Body of pancreas (tissue), 4 donors: ENCODE results near the gene UBE2C. TPM values are rescaled to one million over a fixed set of nuclear protein-coding genes. Genes with fewer than 3 reads are reported as not detected.

Experiments used
- ATAC-seq: fragments of 150-250 bp; one replicate; pipeline ENCODE4 v1.9.1; 2016
- DNase-seq, 4 donors: peaks; one replicate each; pipeline ENCODE4 v3.0.0-alpha.2; 2019
- H3K27ac ChIP-seq, 4 donors: fragments of 200-600 bp; sonication (generic); 1 replicate in 3 of 4; 2 replicates in 1 of 4; pipeline versions ENCODE4 v1.5.1 to v1.6.1; 2016 to 2019; ENCODE audit warnings: mild to moderate bottlenecking in 1 of 4, mixed read lengths in 1 of 4, moderate library complexity in 1 of 4
- H3K27me3 ChIP-seq, 2 donors: fragments of 200-600 bp; sonication (generic); one replicate each; pipeline ENCODE4 v1.6.0; 2016; ENCODE audit warnings: mild to moderate bottlenecking in 1 of 2
- H3K36me3 ChIP-seq, 2 donors: fragments of 200-600 bp; sonication (generic); replicated peaks in 1 of 2; 2 replicates each; pipeline ENCODE4 v1.5.1; 2016; ENCODE audit warnings: low read depth in 2 of 2; ENCODE audit not compliant: insufficient read depth in 1 of 2
- H3K4me1 ChIP-seq: fragments of 200-600 bp; sonication (generic); one replicate; pipeline ENCODE4 v1.6.0; 2016
- H3K4me3 ChIP-seq, 2 donors: fragments of 200-600 bp; sonication (generic); 1 replicate in 1 of 2; 2 replicates in 1 of 2; pipeline ENCODE4 v1.5.1; 2016 to 2019
- H3K9me3 ChIP-seq, 3 donors: fragments of 200-600 bp; sonication (generic); 1 replicate in 2 of 3; 2 replicates in 1 of 3; pipeline ENCODE4 v1.5.1; 2016
- POLR2A ChIP-seq, 3 donors: fragments of 450-650 bp; IDR thresholded peaks; one replicate each; pipeline ENCODE4 v1.6.1; 2016; ENCODE audit warnings: antibody characterized with exemption in 3 of 3, mild to moderate bottlenecking in 2 of 3
- WGBS, 2 donors: methylation state at CpG; one replicate each; pipeline ENCODE4 v1.1.5; 2017; 5-methylcytosine and 5-hydroxymethylcytosine counted together
- intact Hi-C: fragments of 100-400 bp; cut with DNase I; formaldehyde crosslinking; loops from one replicate; pipeline ENCODE4 v1.15.1; 2023
- total RNA-seq, 2 donors: library from RNA; depleted of rRNA; stranded (reverse); fragments of >200 nt; gene quantifications; one replicate each; pipeline ENCODE4 v1.1.0, GENCODE V29; 2016
- TF ChIP-seq, protein P1 (sequence below), 7 experiments: fragments of 450-650 bp in 4 of 7; fragments of 200-600 bp in 3 of 7; sonication (generic) in 3 of 7; IDR thresholded peaks; one replicate each; pipeline ENCODE4 v1.5.1; 2016 to 2019; ENCODE audit warnings: antibody characterized with exemption in 7 of 7

The UBE2C gene
- total RNA-seq, 2 donors from 2014 or later = not detected

DNA sequence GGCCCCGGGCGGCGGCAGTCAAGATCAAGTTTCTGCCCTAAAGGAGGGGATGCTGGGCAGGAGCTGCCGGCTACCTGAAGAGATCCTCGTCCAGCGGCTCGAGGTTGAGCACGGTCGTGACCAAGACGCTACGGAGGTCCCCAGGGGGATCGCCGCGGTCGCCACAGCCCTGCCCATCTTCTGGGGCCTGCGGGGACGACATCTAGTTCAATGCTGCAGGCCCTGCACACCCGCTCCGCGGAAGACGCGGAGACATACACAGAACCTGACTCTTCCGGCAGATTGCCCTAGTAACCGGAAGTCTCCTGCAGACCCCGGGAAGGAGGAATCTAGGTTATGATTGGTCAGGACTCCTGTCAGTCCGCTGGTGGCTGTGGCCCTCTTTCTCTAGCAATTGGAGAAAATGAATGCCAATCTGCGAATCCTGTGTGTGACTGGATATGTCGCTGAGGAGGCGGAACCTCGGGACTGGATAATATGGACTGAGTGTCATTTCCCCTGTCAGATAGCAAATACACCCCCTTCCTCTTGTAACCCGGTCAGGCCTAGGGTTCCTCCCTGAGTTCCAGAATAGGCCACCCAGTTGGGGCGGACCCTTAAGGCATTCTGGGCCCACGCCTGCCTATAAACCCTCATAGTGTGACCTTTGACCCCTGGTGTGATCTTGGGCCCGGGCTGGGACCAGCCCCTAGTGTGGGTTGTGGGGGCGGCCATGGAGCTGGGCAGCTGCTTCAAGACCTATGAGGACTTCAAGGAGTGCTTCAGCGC lies 44.9 kb downstream of the UBE2C start, which contains the start of the genes ACOT8 and ZSWIM3:
TSS of gene ACOT8 (minus strand) at position 279 of the 768 bp plus-strand sequence. CDS start at position 202, 77 bp downstream.
TSS of gene ZSWIM3 (plus strand) at position 501 of the 768 bp plus-strand sequence. CDS start at position 713, 212 bp downstream.
- peaks cover 32% of the 10 kb centered on the region for H3K4me1 ChIP-seq
- peak; percentile 50 to 81 (median 80) for TF ChIP-seq POLR2A (IDR thresholded peaks at IDR 0.05)
- TF ChIP-seq, protein P1, sequence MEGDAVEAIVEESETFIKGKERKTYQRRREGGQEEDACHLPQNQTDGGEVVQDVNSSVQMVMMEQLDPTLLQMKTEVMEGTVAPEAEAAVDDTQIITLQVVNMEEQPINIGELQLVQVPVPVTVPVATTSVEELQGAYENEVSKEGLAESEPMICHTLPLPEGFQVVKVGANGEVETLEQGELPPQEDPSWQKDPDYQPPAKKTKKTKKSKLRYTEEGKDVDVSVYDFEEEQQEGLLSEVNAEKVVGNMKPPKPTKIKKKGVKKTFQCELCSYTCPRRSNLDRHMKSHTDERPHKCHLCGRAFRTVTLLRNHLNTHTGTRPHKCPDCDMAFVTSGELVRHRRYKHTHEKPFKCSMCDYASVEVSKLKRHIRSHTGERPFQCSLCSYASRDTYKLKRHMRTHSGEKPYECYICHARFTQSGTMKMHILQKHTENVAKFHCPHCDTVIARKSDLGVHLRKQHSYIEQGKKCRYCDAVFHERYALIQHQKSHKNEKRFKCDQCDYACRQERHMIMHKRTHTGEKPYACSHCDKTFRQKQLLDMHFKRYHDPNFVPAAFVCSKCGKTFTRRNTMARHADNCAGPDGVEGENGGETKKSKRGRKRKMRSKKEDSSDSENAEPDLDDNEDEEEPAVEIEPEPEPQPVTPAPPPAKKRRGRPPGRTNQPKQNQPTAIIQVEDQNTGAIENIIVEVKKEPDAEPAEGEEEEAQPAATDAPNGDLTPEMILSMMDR (IDR thresholded peaks at IDR 0.05) = no peak
- ATAC-seq (peak; percentile 100), DNase-seq (peak; percentile 96 to 100 (median 98))
- intact Hi-C loops = no loop called here
- H3K27me3 ChIP-seq = no peaks in the 10 kb centered on the region
- H3K4me3 ChIP-seq = peak within 1 kb of the TSS; percentile 30 to 73
- H3K36me3 ChIP-seq = no peaks in the 10 kb centered on the region
- 0 to 1% methylated on average over 14 to 35 of the region's 36 CpGs for WGBS, 2 donors
- peak within 1 kb of the TSS; percentile 52 to 80 (median 70) for H3K27ac ChIP-seq
- no peaks in the 10 kb centered on the region for H3K9me3 ChIP-seq

DNA sequence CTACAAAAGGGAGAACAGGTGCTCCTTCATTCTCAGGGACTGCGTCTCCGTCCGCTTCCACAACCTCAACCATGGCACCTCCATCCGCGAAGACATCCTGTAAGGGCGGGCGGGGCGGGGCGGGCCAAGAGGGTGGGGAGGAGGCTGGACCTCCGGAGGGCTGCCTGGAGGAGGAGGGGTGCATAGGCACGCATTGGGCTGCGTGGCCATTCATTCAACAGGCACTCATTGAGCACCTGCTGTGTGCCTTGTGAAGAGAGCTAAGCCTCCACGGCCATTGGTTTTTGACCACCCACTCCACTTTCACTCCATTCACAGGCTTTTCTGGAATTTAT lies 45.4 kb downstream of the UBE2C start:
- H3K9me3 ChIP-seq = no peaks in the 10 kb centered on the region
- peak overlapping the region; percentile 52 to 80 (median 70) for H3K27ac ChIP-seq
- peaks cover 32% of the 10 kb centered on the region for H3K4me1 ChIP-seq
- no peaks in the 10 kb centered on the region for H3K36me3 ChIP-seq
- no peak for DNase-seq
- no peaks in the 10 kb centered on the region for H3K27me3 ChIP-seq
- no peak for ATAC-seq
- 16 to 23% methylated on average over 9 to 13 of the region's 13 CpGs for WGBS, 2 donors
- TF ChIP-seq, protein P1 (IDR thresholded peaks at IDR 0.05) = no peak
- no peak for TF ChIP-seq POLR2A (IDR thresholded peaks at IDR 0.05)
- H3K4me3 ChIP-seq = peak overlapping the region; percentile 11 to 73
- intact Hi-C loops = no loop called here

DNA sequence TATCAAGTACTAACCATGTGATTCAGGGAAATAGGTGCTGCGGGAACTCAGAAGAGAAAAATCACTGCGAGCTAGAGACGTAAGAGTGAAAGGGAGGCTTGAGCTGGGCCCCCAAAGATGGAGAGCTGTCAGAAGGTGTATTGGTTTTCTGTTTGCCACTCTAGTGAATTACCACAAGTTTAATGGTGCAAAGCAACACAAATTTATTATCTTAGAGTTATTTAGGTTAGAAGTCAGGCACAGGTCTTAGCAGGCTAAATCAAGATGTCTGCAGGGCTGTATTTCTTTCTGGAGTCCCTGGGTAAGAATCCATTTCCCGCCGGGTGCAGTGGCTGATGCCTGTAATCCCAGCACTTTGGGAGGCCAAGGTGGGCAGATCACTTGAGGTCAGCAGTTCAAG lies 47.5 kb downstream of the UBE2C start:
- H3K4me3 ChIP-seq = no peak overlapping the region
- H3K27me3 ChIP-seq = no peaks in the 10 kb centered on the region
- H3K4me1 ChIP-seq = peaks cover 25% of the 10 kb centered on the region
- no peak for TF ChIP-seq POLR2A (IDR thresholded peaks at IDR 0.05)
- TF ChIP-seq, protein P1 (IDR thresholded peaks at IDR 0.05) = no peak
- no peaks in the 10 kb centered on the region for H3K9me3 ChIP-seq
- WGBS, 2 donors = 86 to 95% methylated on average over 5 of the region's 5 CpGs
- ATAC-seq (no peak), DNase-seq (no peak)
- no peak overlapping the region for H3K27ac ChIP-seq
- H3K36me3 ChIP-seq = no peaks in the 10 kb centered on the region
- intact Hi-C loops = no loop called here

DNA sequence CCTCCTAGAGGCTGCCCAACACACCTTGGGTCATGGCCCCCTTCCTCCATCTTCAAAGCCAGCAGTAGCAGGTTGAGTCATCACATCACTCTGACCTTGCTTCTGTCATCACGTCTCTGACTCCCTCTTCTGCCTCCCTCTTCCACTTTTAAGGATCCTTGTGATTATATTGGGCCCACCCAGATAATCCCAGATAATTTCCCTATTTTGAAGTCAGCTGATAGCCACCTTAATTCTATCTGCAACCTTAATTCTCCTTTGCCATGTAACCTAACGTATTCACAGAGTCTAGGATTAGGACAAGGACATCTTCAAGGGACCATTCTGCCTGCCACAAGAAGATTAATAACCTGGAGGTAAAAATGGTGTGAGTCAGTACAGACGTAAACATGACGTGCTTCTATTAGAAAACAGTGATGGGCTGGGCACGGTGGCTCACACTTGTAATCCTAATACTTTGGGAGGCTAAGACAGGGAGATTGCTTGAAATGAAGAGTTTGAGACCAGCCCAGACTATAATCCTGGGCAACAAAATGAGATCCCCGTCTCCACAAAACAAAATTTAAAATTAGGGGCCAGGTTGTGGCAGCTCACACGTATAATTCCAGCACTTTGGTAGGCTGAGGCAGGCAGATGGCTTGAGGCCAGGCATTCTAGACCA lies 48.2 kb downstream of the UBE2C start:
- Histone ChIP-seq H3K4me1 (peaks cover 19% of the 10 kb centered on the region), H3K27me3 (no peaks in the 10 kb centered on the region), H3K27ac (no peak overlapping the region), H3K36me3 (no peaks in the 10 kb centered on the region), H3K9me3 (no peaks in the 10 kb centered on the region), H3K4me3 (no peak overlapping the region)
- 68 to 70% methylated on average over 7 of the region's 7 CpGs for WGBS, 2 donors
- intact Hi-C loops = no loop called here
- TF ChIP-seq POLR2A (IDR thresholded peaks at IDR 0.05) = no peak
- TF ChIP-seq, protein P1 (IDR thresholded peaks at IDR 0.05) = no peak
- DNase-seq (peak in 1 of 4 donors; percentile 46), ATAC-seq (no peak)
